Erythroblast (primary cell): Measurements from ENCODE around the gene IQSEC2.

ENCODE experiments used
- DNase-seq, 2 experiments: peaks; one replicate each; lab custom pipeline; 2025; lab: John Stamatoyannopoulos, UW
- GATA1 ChIP-seq: IDR thresholded peaks from 2 replicates; pipeline ENCODE4 v1.6.1; 2011; ENCODE audit warnings: low read depth, mild to moderate bottlenecking, control low read depth, low read length, moderate library complexity
- POLR2A ChIP-seq: IDR thresholded peaks from 2 replicates; pipeline ENCODE4 v1.6.1; 2011; ENCODE audit warnings: mild to moderate bottlenecking, low read length

IQSEC2 gene

GRCh38 chrX:53281321-53281822 lies at the start of gene IQSEC2:
Gene IQSEC2 (minus strand): TSS chrX:53281584.
- DNase-seq = peak in 1 of 2 experiments; percentile 5

DNA sequence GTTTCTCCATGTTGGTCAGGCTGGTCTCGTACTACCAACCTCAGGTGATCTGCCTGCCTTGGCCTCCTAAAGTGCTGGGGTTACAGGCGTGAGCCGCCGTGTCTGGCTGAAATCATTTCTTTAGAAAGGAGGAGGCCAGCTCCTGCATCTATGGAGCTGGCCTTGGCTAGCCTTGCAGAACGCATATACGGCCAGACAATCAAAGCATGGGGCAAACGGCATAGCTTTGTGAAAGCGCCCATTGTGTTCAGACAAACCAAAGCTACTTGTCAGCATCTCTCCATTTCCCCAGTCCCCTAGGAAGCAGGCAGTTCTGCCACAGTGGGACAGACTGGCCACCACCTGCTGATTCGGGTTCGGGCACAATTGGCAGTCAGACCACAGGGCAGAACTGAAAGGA lies 48.9 kb upstream of the IQSEC2 start:
- TF ChIP-seq GATA1 = no peak
- no peak for DNase-seq

More at GRCh38 chrX:53281321-53281822, at the start of gene IQSEC2:
- no peak for TF ChIP-seq GATA1
- TF ChIP-seq POLR2A = no peak

- DNase-seq = no peak
- TF ChIP-seq GATA1 (no peak), POLR2A (no peak)
Observed at GRCh38 chrX:53324803-53325202, 43.4 kb upstream of the IQSEC2 start.

DNA sequence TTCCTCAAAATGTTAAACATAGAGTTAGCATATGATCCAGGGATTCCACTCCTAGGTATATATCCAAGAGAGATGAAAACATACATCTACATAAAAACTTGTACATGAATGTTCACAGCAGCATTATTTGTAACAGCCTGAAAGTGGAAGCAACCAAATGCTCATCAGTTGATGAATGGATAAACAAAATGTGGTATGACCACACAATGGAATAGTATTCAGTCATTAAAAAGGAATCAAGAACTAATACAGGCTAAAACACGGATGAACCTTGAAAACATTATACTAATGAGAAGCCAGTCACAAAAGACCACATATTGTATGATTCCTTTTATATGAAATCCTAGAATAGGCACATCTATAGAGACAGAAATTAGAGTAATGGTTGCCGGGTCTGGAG lies 42.7 kb upstream of the IQSEC2 start:
- TF ChIP-seq POLR2A (no peak), GATA1 (no peak)
- no peak for DNase-seq

DNA sequence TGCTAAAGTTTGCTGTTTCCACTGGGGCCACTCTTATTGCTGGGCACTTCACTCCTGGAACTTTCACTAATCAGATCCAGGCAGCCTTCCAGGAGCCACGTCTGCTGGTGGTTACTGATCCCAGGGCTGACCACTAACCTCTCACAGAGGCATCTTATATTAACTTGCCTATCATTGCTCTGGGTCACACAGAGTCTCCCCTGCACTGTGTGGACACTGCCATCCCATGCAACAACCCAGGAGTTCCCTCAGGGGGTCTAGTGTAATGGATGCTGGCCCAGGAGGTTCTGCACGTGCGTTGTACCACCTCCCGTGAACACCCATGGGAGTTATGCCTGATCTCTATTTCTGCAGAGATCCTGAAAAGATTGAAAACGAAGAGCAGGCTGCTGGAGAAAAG lies 41.8 kb upstream of the IQSEC2 start:
- TF ChIP-seq GATA1 (no peak), POLR2A (no peak)
- DNase-seq = no peak

GRCh38 chrX:53321943-53322497 lies 40.6 kb upstream of the IQSEC2 start:
- TF ChIP-seq GATA1 (no peak), POLR2A (no peak)
- no peak for DNase-seq

GRCh38 chrX:53321230-53321942 lies 40.0 kb upstream of the IQSEC2 start:
- DNase-seq = no peak
- no peak for TF ChIP-seq POLR2A
- no peak for TF ChIP-seq GATA1

GRCh38 chrX:53320543-53321229 lies 39.3 kb upstream of the IQSEC2 start:
- TF ChIP-seq POLR2A = no peak
- DNase-seq = no peak

- no peak for DNase-seq
- TF ChIP-seq POLR2A (no peak), GATA1 (no peak)
Observed at GRCh38 chrX:53319614-53320542, 38.5 kb upstream of the IQSEC2 start.

GRCh38 chrX:53318766-53319353 lies 37.5 kb upstream of the IQSEC2 start:
- TF ChIP-seq POLR2A (no peak), GATA1 (no peak)
- DNase-seq = no peak

- DNase-seq = peak; percentile 58 to 74
- TF ChIP-seq GATA1 (no peak), POLR2A (no peak)
Observed at GRCh38 chrX:53317365-53318069, 36.1 kb upstream of the IQSEC2 start.

GRCh38 chrX:53316860-53317237 lies 35.5 kb upstream of the IQSEC2 start:
- no peak for TF ChIP-seq GATA1
- no peak for TF ChIP-seq POLR2A
- no peak for DNase-seq
